Measurements from ENCODE around the gene CSKMT.
"Not testable (repeated sequence)": the region's sequence is repeated elsewhere in the genome, so short reads cannot be mapped to it uniquely, and the experiment has no call there.

Gene CSKMT

DNA sequence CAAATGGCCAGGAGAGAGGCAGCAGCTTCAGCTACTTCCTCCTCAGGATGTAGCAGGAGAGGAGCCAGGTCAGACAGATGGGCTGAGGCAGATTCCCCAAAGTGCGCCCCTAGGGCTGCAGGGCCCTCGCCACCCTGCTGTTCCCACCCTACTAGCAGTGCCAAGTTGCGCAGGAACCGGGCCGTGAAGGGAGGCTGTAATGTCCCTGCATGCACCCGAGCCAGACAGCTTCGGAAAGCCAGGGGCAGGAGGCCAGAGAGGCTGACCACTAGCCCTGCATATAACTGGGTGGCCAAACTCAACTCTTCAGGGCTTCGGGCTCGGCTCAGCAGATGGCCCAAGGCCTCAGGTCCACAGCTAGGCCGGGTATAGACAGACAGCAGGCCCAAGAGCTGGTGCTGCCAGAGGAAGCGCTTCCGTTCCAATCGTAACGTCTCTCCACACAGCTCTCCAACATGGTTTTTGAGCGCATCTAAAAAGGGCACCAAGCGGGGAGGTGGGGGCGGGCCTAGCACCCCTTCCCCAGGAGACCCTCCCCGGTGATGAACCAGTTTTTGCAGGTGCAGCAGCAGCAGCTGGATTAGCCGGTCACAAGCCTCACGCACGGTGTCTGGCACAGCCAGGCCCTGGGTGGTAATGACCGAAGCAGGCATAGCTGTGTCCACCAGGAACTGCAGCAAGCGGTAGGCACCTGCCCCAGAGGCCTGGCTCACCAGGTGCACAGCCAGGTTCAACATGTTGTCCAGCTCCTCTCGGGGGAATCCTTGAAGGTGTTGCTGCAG lies 16.7 kb upstream of the CSKMT start:
- Histone ChIP-seq H3F3A (ENCODE audit: insufficient read depth) (peaks cover 4% of the 10 kb centered on the region), H3K9me3 (ENCODE audit: insufficient read depth, low read length) (no peaks in the 10 kb centered on the region), H2AFZ (ENCODE audit: low read depth, low read length, severe bottlenecking) (no peak overlapping the region), H3K27ac (ENCODE audit: low read depth, low read length) (no peak overlapping the region), H3K27me3 (ENCODE audit: low read length) (no peaks in the 10 kb centered on the region), H3K4me2 (ENCODE audit: low read depth, low read length, poor library complexity, severe bottlenecking) (no peak overlapping the region), H3K36me3 (ENCODE audit: low read length) (no peaks in the 10 kb centered on the region), H3K4me3 (ENCODE audit: insufficient read depth, low read length, poor library complexity, severe bottlenecking) (no peak overlapping the region), H3K9me2 (replicated peaks; ENCODE audit: insufficient read depth, low read length) (no peaks in the 10 kb centered on the region), H4K20me1 (ENCODE audit: low read depth, low read length) (no peaks in the 10 kb centered on the region), H3K9ac (ENCODE audit: low read length) (no peak overlapping the region), H3K79me2 (ENCODE audit: insufficient read depth, low read length) (peaks cover 52% of the 10 kb centered on the region)
- TF ChIP-seq CTCF (IDR thresholded peaks at IDR 0.05; ENCODE audit: insufficient read depth, low read length, poor library complexity, severe bottlenecking) (no peak), EZH2phosphoT487 (conservative IDR thresholded peaks at IDR 0.05; ENCODE audit: low read length) (no peak)

- peaks cover 46% of the 10 kb centered on the region for H3K79me2 ChIP-seq (ENCODE audit: insufficient read depth, low read length)
- no peaks in the 10 kb centered on the region for H4K20me1 ChIP-seq (ENCODE audit: low read depth, low read length)
- H3F3A ChIP-seq (ENCODE audit: insufficient read depth) = peaks cover 4% of the 10 kb centered on the region
- no peaks in the 10 kb centered on the region for H3K9me3 ChIP-seq (ENCODE audit: insufficient read depth, low read length)
- H2AFZ ChIP-seq (ENCODE audit: low read depth, low read length, severe bottlenecking) = no peak overlapping the region
- H3K27ac ChIP-seq (ENCODE audit: low read depth, low read length) = no peak overlapping the region
- H3K36me3 ChIP-seq (ENCODE audit: low read length) = no peaks in the 10 kb centered on the region
- no peak overlapping the region for H3K9ac ChIP-seq (ENCODE audit: low read length)
- TF ChIP-seq CTCF (IDR thresholded peaks at IDR 0.05; ENCODE audit: insufficient read depth, low read length, poor library complexity, severe bottlenecking) (no peak), EZH2phosphoT487 (conservative IDR thresholded peaks at IDR 0.05; ENCODE audit: low read length) (no peak)
- no peaks in the 10 kb centered on the region for H3K27me3 ChIP-seq (ENCODE audit: low read length)
- no peak overlapping the region for H3K4me3 ChIP-seq (ENCODE audit: insufficient read depth, low read length, poor library complexity, severe bottlenecking)
- H3K4me2 ChIP-seq (ENCODE audit: low read depth, low read length, poor library complexity, severe bottlenecking) = no peak overlapping the region
- no peaks in the 10 kb centered on the region for H3K9me2 ChIP-seq (replicated peaks; ENCODE audit: insufficient read depth, low read length)
Measured at GRCh38 chr11:62648967-62649364, 16.1 kb upstream of the CSKMT start.

- Histone ChIP-seq H3K9me2 (replicated peaks; ENCODE audit: insufficient read depth, low read length) (no peaks in the 10 kb centered on the region), H3K79me2 (ENCODE audit: insufficient read depth, low read length) (peaks cover 41% of the 10 kb centered on the region), H3K9ac (ENCODE audit: low read length) (no peak overlapping the region), H3K9me3 (ENCODE audit: insufficient read depth, low read length) (no peaks in the 10 kb centered on the region), H3K27ac (ENCODE audit: low read depth, low read length) (no peak overlapping the region), H3K4me3 (ENCODE audit: insufficient read depth, low read length, poor library complexity, severe bottlenecking) (no peak overlapping the region), H3K27me3 (ENCODE audit: low read length) (no peaks in the 10 kb centered on the region), H3K4me2 (ENCODE audit: low read depth, low read length, poor library complexity, severe bottlenecking) (no peak overlapping the region), H3K36me3 (ENCODE audit: low read length) (no peaks in the 10 kb centered on the region), H4K20me1 (ENCODE audit: low read depth, low read length) (no peaks in the 10 kb centered on the region), H3F3A (ENCODE audit: insufficient read depth) (peaks cover 4% of the 10 kb centered on the region), H2AFZ (ENCODE audit: low read depth, low read length, severe bottlenecking) (no peak overlapping the region)
- TF ChIP-seq EZH2phosphoT487 (conservative IDR thresholded peaks at IDR 0.05; ENCODE audit: low read length) (no peak), CTCF (IDR thresholded peaks at IDR 0.05; ENCODE audit: insufficient read depth, low read length, poor library complexity, severe bottlenecking) (no peak)
Measured at GRCh38 chr11:62649486-62649885, 15.6 kb upstream of the CSKMT start.

GRCh38 chr11:62650283-62650682 lies 14.8 kb upstream of the CSKMT start:
- H3K27ac ChIP-seq (ENCODE audit: low read depth, low read length); H3F3A ChIP-seq (ENCODE audit: insufficient read depth); H3K4me3 ChIP-seq (ENCODE audit: insufficient read depth, low read length, poor library complexity, severe bottlenecking); H4K20me1 ChIP-seq (ENCODE audit: low read depth, low read length); H3K9me2 ChIP-seq (replicated peaks; ENCODE audit: insufficient read depth, low read length); H3K27me3 ChIP-seq (ENCODE audit: low read length); H3K9ac ChIP-seq (ENCODE audit: low read length); H3K9me3 ChIP-seq (ENCODE audit: insufficient read depth, low read length); H2AFZ ChIP-seq (ENCODE audit: low read depth, low read length, severe bottlenecking); H3K36me3 ChIP-seq (ENCODE audit: low read length); H3K4me2 ChIP-seq (ENCODE audit: low read depth, low read length, poor library complexity, severe bottlenecking): not testable (repeated sequence)
- H3K79me2 ChIP-seq (ENCODE audit: insufficient read depth, low read length) = peaks cover 33% of the 10 kb centered on the region

Measured in SU-DHL-6 (cell line).